K562 (cell line): ENCODE data around the gene XPA. TPM values are rescaled to one million over a fixed set of nuclear protein-coding genes. Genes with fewer than 3 reads are reported as not detected.
A peak's percentile ranks its signal among the peaks of the same experiment; 100 is the strongest.

Source experiments
- CBX5 ChIP-seq: IDR thresholded peaks from 2 replicates; pipeline ENCODE4 v1.6.1; 2014; ENCODE audit warnings: low read depth, borderline replicate concordance
- CHCHD3 ChIP-seq: fragments of 250-450 bp; sonication (Bioruptor Pico); IDR thresholded peaks from 2 replicates; pipeline ENCODE4 v2.1.2; 2022; ENCODE audit warnings: mild to moderate bottlenecking
- E2F4 ChIP-seq: sonication (generic); formaldehyde crosslinking; IDR thresholded peaks from 2 replicates; pipeline ENCODE4 v1.8.0; 2022; ENCODE audit warnings: mild to moderate bottlenecking, low read depth, missing genetic modification reagents
- FOXJ3 ChIP-seq: sonication (generic); formaldehyde crosslinking; IDR thresholded peaks from 2 replicates; pipeline ENCODE4 v1.4.0; 2020; ENCODE audit warnings: mild to moderate bottlenecking, missing genetic modification reagents
- HDAC3 ChIP-seq: fragments of 450-650 bp; IDR thresholded peaks from 2 replicates; pipeline ENCODE4 v1.6.1; 2018; ENCODE audit warnings: borderline replicate concordance, mild to moderate bottlenecking, moderate library complexity; ENCODE audit not compliant: partially characterized antibody
- MEIS2 ChIP-seq: fragments of 450-650 bp; IDR thresholded peaks from 2 replicates; pipeline ENCODE4 v1.6.1; 2014; ENCODE audit warnings: mild to moderate bottlenecking; ENCODE audit not compliant: partially characterized antibody
- NKRF ChIP-seq: fragments of 450-650 bp; IDR thresholded peaks from 2 replicates; pipeline ENCODE4 v1.6.1; 2016; ENCODE audit warnings: borderline replicate concordance
- SAP30 ChIP-seq: fragments of 200-600 bp; sonication (generic); IDR thresholded peaks from 2 replicates; pipeline ENCODE4 v1.6.1; 2012; ENCODE audit warnings: borderline replicate concordance, low read depth, mild to moderate bottlenecking, moderate library complexity, low read length, control low read depth, inconsistent platforms; ENCODE audit not compliant: insufficient read depth, poor library complexity, severe bottlenecking
- TBL1XR1 ChIP-seq, 2 experiments: IDR thresholded peaks; 2 replicates each; pipeline ENCODE4 v1.6.1; 2012; ENCODE audit warnings: improper control_type of control experiment in 2 of 2, low read length in 2 of 2, mild to moderate bottlenecking in 1 of 2
- ZNF24 ChIP-seq: fragments of 450-650 bp; IDR thresholded peaks from 2 replicates; pipeline ENCODE4 v1.6.1; 2016
- ZNF398 ChIP-seq: fragments of 250-450 bp; sonication (Bioruptor Pico); IDR thresholded peaks from 2 replicates; pipeline ENCODE4 v1.8.0; 2021; ENCODE audit warnings: moderate library complexity, mild to moderate bottlenecking, inconsistent platforms
- polyA plus RNA-seq, 8 experiments: library from polyadenylated mRNA; depleted of rRNA in 4 of 8; stranded (reverse) in 5 of 8; unstranded in 3 of 8; fragments of >200 nt; fragmentation: Nextera tagmentation in 2 of 8; fragmentation: Illumina TruSeq in 1 of 8; extraction: Ambion mirVana in 2 of 8; extraction: Trizol in 1 of 8; gene quantifications; 2 replicates each; pipeline versions ENCODE4 v1.2.1 to v1.2.3, GENCODE V29; 2011 to 2014; ENCODE audit warnings: inconsistent platforms in 1 of 8, missing spikeins in 1 of 8
- total RNA-seq, 7 experiments: library from RNA; depleted of rRNA in 6 of 7; stranded (reverse); fragments of >200 nt in 6 of 7; fragmentation: Illumina TruSeq in 2 of 7; extraction: Trizol in 2 of 7; gene quantifications; 2 replicates each; pipeline versions ENCODE4 v1.2.1 to v1.2.3, GENCODE V29; 2011 to 2021; ENCODE audit warnings: low replicate concordance in 1 of 7
- TF ChIP-seq, protein P1 (sequence below), 3 experiments: fragments of 200-800 bp in 1 of 3; sonication (Bioruptor generic) in 1 of 3; sonication (generic) in 1 of 3; formaldehyde crosslinking in 1 of 3; IDR thresholded peaks; 2 replicates each; pipeline versions ENCODE4 v1.6.1 to v1.8.0; 2016 to 2022; ENCODE audit warnings: mild to moderate bottlenecking in 2 of 3, missing compliant biosample characterization in 2 of 3, missing genetic modification characterization in 2 of 3, missing genetic modification reagents in 1 of 3
- TF ChIP-seq, protein P2 (sequence below): conservative IDR thresholded peaks from 2 replicates; pipeline ENCODE4 v1.6.1; 2011; ENCODE audit warnings: low read depth, mild to moderate bottlenecking, low read length; ENCODE audit not compliant: control insufficient read depth

Gene XPA
- total and polyA plus RNA-seq, 9 of the 15 experiments (the other 6 are each of a cell fraction or from before 2014, with no cell fraction given), result 5.1 to 18.2 (median 14.1) TPM

GRCh38 chr9:97632248-97632984 lies 64.7 kb downstream of the XPA start (continued):
- no peak for TF ChIP-seq MEIS2
- TF ChIP-seq, protein P1, sequence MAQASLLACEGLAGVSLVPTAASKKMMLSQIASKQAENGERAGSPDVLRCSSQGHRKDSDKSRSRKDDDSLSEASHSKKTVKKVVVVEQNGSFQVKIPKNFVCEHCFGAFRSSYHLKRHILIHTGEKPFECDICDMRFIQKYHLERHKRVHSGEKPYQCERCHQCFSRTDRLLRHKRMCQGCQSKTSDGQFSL (CRISPR knock-in tag; IDR thresholded peaks at IDR 0.05), result no peak
- TF ChIP-seq, protein P1 (tag; IDR thresholded peaks at IDR 0.05), result no peak
- TF ChIP-seq FOXJ3 (CRISPR knock-in tag), result no peak
- no peak for TF ChIP-seq CHCHD3
- no peak for TF ChIP-seq E2F4 (CRISPR knock-in tag)
- TF ChIP-seq ZNF24, result no peak; the same call in 1 of the 2 replicates
- TF ChIP-seq HDAC3, result peak; percentile 74
- 0 out of 4 replicates have a peak, but pooled peaks of 1 of the 2 experiments have one; percentile 45 for TF ChIP-seq TBL1XR1 (IDR thresholded peaks at IDR 0.05; ENCODE audit: low read length in 2 of 2)
- TF ChIP-seq NKRF, result 0 out of 2 replicates have a peak, but pooled peaks have one; percentile 8
- no peak for TF ChIP-seq CBX5
- TF ChIP-seq ZNF398 (CRISPR knock-in tag), result no peak
- TF ChIP-seq, protein P2, sequence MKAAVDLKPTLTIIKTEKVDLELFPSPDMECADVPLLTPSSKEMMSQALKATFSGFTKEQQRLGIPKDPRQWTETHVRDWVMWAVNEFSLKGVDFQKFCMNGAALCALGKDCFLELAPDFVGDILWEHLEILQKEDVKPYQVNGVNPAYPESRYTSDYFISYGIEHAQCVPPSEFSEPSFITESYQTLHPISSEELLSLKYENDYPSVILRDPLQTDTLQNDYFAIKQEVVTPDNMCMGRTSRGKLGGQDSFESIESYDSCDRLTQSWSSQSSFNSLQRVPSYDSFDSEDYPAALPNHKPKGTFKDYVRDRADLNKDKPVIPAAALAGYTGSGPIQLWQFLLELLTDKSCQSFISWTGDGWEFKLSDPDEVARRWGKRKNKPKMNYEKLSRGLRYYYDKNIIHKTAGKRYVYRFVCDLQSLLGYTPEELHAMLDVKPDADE, result no peak
- TF ChIP-seq SAP30, result no peak
